Measurements from ENCODE around the gene DIAPH2.

The DIAPH2 gene

GRCh38 chrX:97524340-97524739, 839.7 kb downstream of the DIAPH2 start:
- no peak overlapping the region for H3K4me2 ChIP-seq (ENCODE audit: low read depth, low read length)
- DNase-seq = no peak
- no peaks in the 10 kb centered on the region for H4K20me1 ChIP-seq (ENCODE audit: insufficient read depth, low read length)
- TF ChIP-seq EZH2phosphoT487 (IDR thresholded peaks at IDR 0.05; ENCODE audit: low read length) = no peak
- H3K79me2 ChIP-seq (ENCODE audit: low read length) = no peaks in the 10 kb centered on the region
- H3K4me1 ChIP-seq (ENCODE audit: low read length) = no peaks in the 10 kb centered on the region
- H3K4me3 ChIP-seq (ENCODE audit: low read length) = no peak overlapping the region
- no peaks in the 10 kb centered on the region for H3K27me3 ChIP-seq (replicated peaks; ENCODE audit: insufficient read depth, low read length)
- H2AFZ ChIP-seq (ENCODE audit: low read length) = no peak overlapping the region
- no peaks in the 10 kb centered on the region for H3F3A ChIP-seq (ENCODE audit: insufficient read depth, low read length)
- H3K9ac ChIP-seq (ENCODE audit: low read length) = no peak overlapping the region
- no peaks in the 10 kb centered on the region for H3K36me3 ChIP-seq (replicated peaks; ENCODE audit: insufficient read depth, low read length)
- H3K9me3 ChIP-seq (replicated peaks; ENCODE audit: insufficient read depth, low read length) = no peaks in the 10 kb centered on the region
- no peak overlapping the region for H3K27ac ChIP-seq (ENCODE audit: low read length)
- H3K9me2 ChIP-seq (replicated peaks; ENCODE audit: insufficient read depth, low read length) = no peaks in the 10 kb centered on the region

DNA sequence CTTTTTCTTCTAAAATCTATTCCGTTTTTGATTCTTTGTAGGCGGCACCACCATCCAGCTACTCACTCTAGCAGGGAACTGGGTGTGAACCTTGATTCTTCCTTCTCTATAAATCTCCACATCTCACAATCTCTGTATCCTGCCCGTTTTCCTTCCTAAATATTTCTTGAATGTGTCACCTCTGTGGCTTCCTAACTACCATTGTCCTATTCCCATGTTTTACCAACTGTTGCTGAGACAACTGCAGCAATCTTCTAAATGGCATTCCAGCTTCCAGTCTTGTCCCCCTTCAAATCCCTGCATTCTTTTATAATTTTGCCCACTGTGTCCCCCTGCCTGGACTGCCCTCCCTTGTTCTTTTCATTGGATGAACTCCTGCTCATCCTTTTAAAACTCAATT, 840.4 kb downstream of the DIAPH2 start:
- Histone ChIP-seq H3K4me3 (ENCODE audit: low read length) (no peak overlapping the region), H3K4me2 (ENCODE audit: low read depth, low read length) (no peak overlapping the region), H2AFZ (ENCODE audit: low read length) (no peak overlapping the region), H3K4me1 (ENCODE audit: low read length) (no peaks in the 10 kb centered on the region), H3K27me3 (replicated peaks; ENCODE audit: insufficient read depth, low read length) (no peaks in the 10 kb centered on the region), H3K36me3 (replicated peaks; ENCODE audit: insufficient read depth, low read length) (no peaks in the 10 kb centered on the region), H3K9me3 (replicated peaks; ENCODE audit: insufficient read depth, low read length) (no peaks in the 10 kb centered on the region), H3K27ac (ENCODE audit: low read length) (no peak overlapping the region), H3K9me2 (replicated peaks; ENCODE audit: insufficient read depth, low read length) (no peaks in the 10 kb centered on the region), H3K79me2 (ENCODE audit: low read length) (no peaks in the 10 kb centered on the region), H3K9ac (ENCODE audit: low read length) (no peak overlapping the region), H3F3A (ENCODE audit: insufficient read depth, low read length) (no peaks in the 10 kb centered on the region), H4K20me1 (ENCODE audit: insufficient read depth, low read length) (no peaks in the 10 kb centered on the region)
- DNase-seq = no peak
- TF ChIP-seq EZH2phosphoT487 (IDR thresholded peaks at IDR 0.05; ENCODE audit: low read length) (no peak), CTCF (IDR thresholded peaks at IDR 0.05; ENCODE audit: low read length) (no peak), EZH2 (optimal IDR thresholded peaks at IDR 0.05; ENCODE audit: low read depth, low read length) (no peak)

- DNase-seq = no peak
- no peaks in the 10 kb centered on the region for H3K9me3 ChIP-seq (replicated peaks; ENCODE audit: insufficient read depth, low read length)
- H3K79me2 ChIP-seq (ENCODE audit: low read length) = no peaks in the 10 kb centered on the region
- H4K20me1 ChIP-seq (ENCODE audit: insufficient read depth, low read length) = no peaks in the 10 kb centered on the region
- no peak overlapping the region for H3K9ac ChIP-seq (ENCODE audit: low read length)
- no peak overlapping the region for H3K4me3 ChIP-seq (ENCODE audit: low read length)
- H3K27ac ChIP-seq (ENCODE audit: low read length) = no peak overlapping the region
- no peaks in the 10 kb centered on the region for H3K36me3 ChIP-seq (replicated peaks; ENCODE audit: insufficient read depth, low read length)
- H3F3A ChIP-seq (ENCODE audit: insufficient read depth, low read length) = no peaks in the 10 kb centered on the region
- H3K27me3 ChIP-seq (replicated peaks; ENCODE audit: insufficient read depth, low read length) = no peaks in the 10 kb centered on the region
- H3K9me2 ChIP-seq (replicated peaks; ENCODE audit: insufficient read depth, low read length) = no peaks in the 10 kb centered on the region
- no peak overlapping the region for H3K4me2 ChIP-seq (ENCODE audit: low read depth, low read length)
- H2AFZ ChIP-seq (ENCODE audit: low read length) = no peak overlapping the region
- no peaks in the 10 kb centered on the region for H3K4me1 ChIP-seq (ENCODE audit: low read length)
- TF ChIP-seq CTCF (IDR thresholded peaks at IDR 0.05; ENCODE audit: low read length) = no peak
- no peak for TF ChIP-seq EZH2 (optimal IDR thresholded peaks at IDR 0.05; ENCODE audit: low read depth, low read length)
- TF ChIP-seq EZH2phosphoT487 (IDR thresholded peaks at IDR 0.05; ENCODE audit: low read length) = no peak
These were observed 841.3 kb downstream of the DIAPH2 start for GRCh38 chrX:97525981-97526380.

- Histone ChIP-seq H3F3A (ENCODE audit: insufficient read depth, low read length) (no peaks in the 10 kb centered on the region), H3K4me3 (ENCODE audit: low read length) (no peak overlapping the region), H3K4me2 (ENCODE audit: low read depth, low read length) (no peak overlapping the region), H3K79me2 (ENCODE audit: low read length) (no peaks in the 10 kb centered on the region), H3K36me3 (replicated peaks; ENCODE audit: insufficient read depth, low read length) (no peaks in the 10 kb centered on the region), H4K20me1 (ENCODE audit: insufficient read depth, low read length) (no peaks in the 10 kb centered on the region), H3K4me1 (ENCODE audit: low read length) (no peaks in the 10 kb centered on the region), H3K9me3 (replicated peaks; ENCODE audit: insufficient read depth, low read length) (no peaks in the 10 kb centered on the region), H3K27ac (ENCODE audit: low read length) (no peak overlapping the region), H3K9me2 (replicated peaks; ENCODE audit: insufficient read depth, low read length) (no peaks in the 10 kb centered on the region), H3K27me3 (replicated peaks; ENCODE audit: insufficient read depth, low read length) (no peaks in the 10 kb centered on the region), H3K9ac (ENCODE audit: low read length) (no peak overlapping the region), H2AFZ (ENCODE audit: low read length) (no peak overlapping the region)
- DNase-seq = no peak
- TF ChIP-seq EZH2 (optimal IDR thresholded peaks at IDR 0.05; ENCODE audit: low read depth, low read length) (no peak), EZH2phosphoT487 (IDR thresholded peaks at IDR 0.05; ENCODE audit: low read length) (no peak), CTCF (IDR thresholded peaks at IDR 0.05; ENCODE audit: low read length) (no peak)
These were observed 843.1 kb downstream of the DIAPH2 start for GRCh38 chrX:97527725-97528124.
